ENCODE measurements around the gene KIAA0513.

Gene KIAA0513

GRCh38 chr16:85075236-85075924, 47.8 kb downstream of the KIAA0513 start:
- DNase-seq, result no peak

- no peak for DNase-seq
Observed at GRCh38 chr16:85077039-85077438, 49.4 kb downstream of the KIAA0513 start.

- no peak for DNase-seq
Observed at GRCh38 chr16:85077576-85078125, 50.1 kb downstream of the KIAA0513 start.

DNA sequence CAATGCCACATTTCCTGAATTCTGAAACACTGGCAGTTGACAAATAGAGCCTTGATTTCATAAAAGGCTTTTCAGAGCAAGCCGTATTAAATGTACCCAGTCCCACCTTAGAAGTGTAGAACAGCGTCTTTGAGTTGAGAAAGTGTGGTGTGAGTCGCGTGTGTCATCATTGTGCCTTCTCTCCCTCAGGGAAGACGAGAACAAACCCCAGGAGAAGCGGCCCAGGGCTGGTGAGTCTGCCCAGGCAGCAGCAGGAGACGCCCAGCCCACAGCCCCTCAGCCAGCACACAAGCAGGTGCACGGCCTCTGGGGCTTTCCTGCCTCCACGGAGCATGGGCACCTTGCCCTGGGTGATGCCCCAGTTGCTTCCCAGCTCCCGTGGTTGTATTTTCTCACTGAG, 50.6 kb downstream of the KIAA0513 start:
- no peak for DNase-seq

GRCh38 chr16:85078952-85079351, 51.4 kb downstream of the KIAA0513 start:
- DNase-seq, result no peak

GRCh38 chr16:85079785-85080570, 52.4 kb downstream of the KIAA0513 start:
- no peak for DNase-seq

GRCh38 chr16:85081038-85081437, 53.4 kb downstream of the KIAA0513 start:
- DNase-seq, result no peak

DNA sequence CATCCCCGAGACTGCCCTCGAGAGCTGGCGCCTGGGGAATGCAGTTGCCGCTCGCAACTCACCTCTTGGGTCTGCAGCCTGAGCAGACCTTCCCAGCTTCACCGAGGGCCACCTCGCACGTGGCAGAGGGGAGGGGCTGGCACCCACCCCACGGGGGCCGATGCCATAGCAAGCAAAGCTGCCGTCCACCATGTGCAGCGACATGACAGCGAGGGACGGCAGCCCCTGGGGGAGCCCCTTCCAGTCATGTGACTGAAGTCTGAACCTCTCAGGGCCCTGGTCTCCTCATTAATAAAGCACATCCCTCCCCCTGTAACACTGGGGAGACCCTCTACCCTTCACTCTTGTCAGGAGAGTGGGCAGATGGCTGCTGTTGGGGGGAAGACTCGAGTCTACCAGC, 54.2 kb downstream of the KIAA0513 start:
- DNase-seq, result no peak

DNA sequence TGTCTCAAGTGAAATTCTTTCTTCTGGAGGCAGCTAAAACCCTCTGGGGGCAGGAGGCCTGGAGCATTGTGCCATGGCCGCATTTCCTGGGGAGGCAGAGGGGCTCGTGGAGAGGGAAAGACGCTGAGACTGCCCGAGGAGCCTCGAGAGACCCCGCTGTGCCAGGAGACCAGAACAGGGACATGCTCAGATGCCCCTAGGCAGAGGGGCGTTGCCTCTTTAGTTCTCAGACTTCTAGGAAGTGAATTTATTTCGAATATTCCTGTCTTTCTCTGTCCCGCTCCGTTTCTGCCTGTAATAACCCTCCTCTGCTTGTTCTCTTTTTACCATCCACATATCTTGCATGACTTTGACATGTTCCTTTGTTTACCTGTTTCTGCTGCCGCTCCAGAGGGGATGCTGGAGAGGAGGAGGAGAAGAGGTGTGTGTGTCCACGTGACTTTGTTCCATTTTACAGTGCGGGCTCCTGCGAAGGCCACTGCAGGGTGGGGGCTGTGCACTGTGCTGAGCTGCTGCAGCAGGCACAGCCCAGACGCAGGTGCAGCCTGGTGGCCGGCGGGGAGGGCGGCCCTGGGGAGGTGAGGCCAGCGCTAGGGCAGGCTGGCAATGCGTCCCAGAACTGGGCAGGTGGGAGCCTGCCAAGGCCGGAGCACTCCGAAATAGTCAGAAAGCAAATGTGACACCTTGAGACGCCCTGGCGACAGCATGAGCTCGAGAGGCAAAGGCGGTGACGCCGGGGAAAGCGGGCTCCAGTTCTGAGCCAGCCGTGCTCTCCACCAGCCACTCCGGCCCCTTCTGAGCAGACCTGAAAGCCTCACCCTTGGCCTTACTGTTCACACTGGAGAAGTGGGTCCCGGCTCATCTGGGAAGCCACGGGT, 54.8 kb downstream of the KIAA0513 start:
- DNase-seq, result no peak

DNA sequence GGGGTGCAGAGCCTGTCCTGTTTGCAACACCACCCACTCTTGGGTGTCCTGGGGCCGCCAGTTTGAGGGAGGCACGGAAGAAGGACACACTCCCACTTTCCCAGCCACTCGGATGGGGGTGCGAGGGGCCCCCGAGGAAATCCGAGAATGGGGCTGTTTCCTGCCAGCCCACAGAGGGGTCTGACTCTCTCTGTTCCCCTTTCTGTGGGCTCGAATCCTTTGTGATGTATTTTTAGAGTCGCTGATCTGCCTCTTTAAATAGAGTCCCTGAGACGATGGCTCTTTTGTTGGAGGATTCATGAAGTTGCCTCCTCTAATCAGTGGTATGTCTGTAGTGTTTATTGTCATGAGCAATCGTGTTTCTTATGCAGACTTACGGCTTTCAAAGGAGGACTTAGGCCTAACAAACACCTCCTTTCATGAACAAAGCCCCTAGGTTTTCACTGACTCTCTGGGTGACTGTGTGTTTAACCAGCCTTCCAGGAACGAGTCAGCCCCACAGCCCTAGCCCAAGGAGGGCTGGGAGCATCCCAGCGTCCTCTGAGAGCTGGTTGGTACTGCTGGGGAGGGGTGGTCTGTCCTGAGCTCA, 55.5 kb downstream of the KIAA0513 start:
- DNase-seq, result no peak

DNA sequence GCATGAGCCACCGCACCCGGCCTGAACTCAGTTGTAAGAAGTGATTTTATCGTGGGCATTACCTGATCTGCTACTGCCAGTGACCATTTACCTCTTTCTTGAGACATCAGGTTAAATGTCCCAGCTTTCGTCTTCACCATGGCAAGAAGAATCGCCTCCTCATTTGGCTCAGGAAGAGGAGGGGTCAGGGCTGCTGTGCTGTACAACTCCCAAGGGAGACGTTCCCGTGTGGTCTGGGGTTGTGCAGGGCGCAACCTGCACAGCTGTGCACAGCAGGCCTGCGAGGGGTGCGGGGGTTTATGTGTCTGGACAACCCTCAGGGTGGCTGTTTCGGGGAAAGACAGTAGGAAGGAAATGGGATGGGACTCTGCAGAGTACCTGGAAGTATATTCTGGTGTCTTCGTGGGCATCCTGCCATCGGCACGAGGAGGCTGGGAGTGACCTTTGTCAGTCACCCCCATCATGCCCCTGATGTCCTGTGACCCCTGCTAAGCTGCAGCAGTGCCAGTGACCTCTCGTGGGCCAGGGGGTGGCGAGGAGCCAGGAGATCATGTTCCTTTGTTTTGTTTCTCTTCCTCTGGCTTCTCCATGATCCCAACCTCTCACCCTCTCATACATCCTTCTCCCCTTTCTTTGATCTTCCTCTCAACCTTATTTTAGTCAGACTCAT, 57.4 kb downstream of the KIAA0513 start:
- DNase-seq, result no peak

GRCh38 chr16:85085721-85086120, 58.1 kb downstream of the KIAA0513 start:
- no peak for DNase-seq

DNA sequence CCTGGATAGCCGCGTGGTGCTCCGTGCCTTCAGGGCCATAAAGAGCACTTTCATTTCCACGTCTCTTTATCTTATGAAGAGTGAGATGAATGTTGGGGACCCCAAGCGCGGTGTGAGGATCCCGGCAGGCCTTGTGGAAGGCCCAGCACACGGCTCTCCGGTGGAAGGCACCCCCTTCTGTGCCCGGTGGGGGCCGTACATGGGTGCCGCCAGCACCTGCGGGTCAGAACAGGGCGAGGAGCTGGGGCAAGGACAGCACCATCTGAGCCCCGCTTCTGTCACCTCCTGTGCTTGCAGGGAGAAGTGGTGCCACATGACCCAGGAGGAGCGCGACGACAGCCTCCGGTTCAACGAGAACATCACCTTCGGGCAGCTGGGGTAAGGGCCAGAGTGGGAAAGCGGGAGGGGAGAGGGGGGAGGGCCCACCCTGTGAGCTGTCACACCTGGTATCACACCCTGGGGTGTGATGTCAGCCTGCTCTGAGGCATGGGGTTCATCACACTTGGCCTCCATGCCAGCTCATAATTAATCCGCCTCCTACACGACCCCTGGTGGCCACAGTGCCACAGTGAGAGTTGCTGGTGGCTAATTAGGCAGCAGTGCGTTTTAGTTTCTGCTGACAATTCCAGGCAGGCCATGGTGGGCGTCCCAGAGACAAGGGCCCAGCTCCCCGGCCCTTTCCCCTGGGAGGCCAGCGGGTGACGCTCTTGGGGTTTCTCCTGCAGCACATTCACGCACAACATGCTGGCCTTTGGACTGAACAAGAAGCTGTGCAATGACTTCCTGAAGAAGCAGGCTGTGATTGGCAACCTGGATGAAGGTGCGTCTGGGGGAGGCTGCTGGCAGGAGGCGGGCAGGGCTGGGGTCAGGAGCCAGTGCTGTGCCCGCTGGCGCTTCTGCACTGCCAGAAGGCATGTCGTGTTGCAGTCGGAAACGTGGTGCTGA, 59.0 kb downstream of the KIAA0513 start:
- DNase-seq, result no peak

DNA sequence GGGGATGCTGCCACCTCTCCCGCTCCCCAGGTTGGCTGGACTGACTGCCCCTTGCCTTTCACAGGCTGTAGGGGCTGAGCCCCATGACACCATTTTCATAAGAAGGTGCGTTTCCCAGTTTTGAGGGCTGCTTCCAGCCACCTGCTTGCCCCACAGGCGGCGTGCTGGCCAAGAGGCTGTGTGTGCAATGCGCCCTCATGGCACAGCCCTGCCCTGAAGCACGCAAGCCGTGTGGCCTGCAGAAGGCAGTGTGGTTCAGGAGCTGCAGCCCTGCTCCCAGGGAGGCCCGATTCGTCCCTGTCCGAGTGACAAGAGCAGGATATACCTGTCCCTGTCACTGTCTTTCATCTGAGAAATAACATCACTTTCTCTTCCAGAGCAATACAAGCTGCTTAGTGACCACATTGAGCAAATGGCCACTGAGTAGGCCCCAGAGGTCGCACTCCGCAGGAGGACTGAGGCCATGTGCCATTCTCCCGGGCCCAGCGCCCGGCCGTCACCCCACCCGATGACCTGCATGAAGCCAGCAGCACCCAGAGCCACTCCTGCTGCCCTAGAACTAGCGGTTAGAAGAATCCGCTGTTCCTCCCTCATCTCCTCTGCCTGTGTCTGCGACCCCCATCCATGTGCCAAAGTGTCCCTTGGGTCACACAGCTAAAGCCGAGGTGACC, 60.4 kb downstream of the KIAA0513 start:
- no peak for DNase-seq

GRCh38 chr16:85088570-85089199, 61.1 kb downstream of the KIAA0513 start:
- no peak for DNase-seq

DNA sequence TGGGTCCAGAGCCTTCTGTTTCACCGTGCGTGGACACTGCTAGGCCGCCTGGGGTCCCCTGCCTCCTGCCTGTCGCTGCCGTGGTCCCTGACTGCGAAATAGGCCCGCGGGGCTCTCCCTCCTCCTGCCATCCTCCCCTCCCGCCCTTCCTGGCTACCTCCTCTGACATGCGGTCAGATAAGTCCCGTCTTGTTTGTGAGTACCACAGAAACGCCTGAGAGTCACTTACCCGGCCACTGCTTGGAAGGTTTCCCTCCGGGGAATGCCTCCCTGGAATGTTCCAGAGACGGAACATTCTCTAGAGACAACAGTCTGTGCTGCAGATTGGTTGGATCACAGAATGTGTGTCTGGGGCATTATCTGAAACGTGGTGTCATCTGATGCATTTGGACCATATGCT, 61.9 kb downstream of the KIAA0513 start:
- no peak for DNase-seq

DNA sequence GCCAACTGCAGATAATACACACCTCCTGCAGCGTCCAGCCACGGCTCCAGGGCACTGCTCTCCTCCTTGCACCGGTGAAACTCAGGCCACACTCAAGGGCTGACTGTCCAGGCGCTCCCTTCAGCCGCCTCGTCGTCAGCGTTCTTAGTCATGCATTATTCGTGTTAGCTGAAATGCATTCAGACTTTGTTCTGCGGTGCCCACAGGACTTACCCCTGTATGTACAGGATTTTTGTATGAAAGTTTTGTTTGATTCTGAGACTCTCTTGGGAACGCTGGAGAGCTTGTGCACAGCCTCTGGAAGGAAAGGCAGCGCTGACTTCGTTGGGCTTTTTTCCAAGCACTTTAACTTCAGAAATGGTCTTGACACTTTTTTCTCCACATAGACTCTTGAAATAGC, 62.6 kb downstream of the KIAA0513 start:
- DNase-seq, result no peak

DNA sequence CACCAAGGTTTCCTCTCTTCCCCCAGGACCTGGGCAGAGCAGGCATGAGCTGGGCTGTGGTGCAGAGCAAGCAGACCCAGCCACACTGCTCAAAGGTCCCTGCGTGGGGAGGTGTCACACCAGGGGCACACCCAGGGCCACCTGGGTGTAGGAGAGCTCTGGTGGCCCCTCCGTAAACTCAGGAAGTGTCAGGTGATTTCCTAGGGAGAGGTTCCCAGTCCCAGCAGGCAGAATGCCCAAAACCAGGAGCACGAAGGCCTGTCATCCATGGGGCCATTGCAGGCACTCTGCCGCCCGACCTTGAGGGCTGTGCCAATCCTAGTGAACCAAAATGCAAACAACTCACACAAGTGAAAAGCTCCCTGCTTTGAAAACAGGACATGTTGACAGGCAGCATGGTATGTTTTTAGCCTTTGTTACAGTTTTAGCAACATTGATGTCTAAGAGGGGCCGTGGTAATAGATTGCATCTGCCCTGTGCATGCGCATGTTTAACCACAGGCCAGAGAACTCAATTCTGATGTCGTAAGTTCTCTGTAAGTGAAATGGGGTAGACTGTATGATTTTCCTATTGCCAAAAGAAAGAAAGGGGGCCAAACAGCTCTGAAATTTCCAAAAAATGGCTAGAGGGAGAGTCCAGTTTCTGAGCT, 63.4 kb downstream of the KIAA0513 start:
- DNase-seq, result no peak

- DNase-seq, result no peak
Observed at GRCh38 chr16:85091522-85091910, 63.9 kb downstream of the KIAA0513 start.

Data from NCI-H446 treated with DMSO at 0.1 percent for 48 hours (cell line).